Measurements from ENCODE around the gene INTS11.
A peak's percentile ranks its signal among the peaks of the same experiment; 100 is the strongest.

INTS11 gene

GRCh38 chr1:1325288-1326074, 1.0 kb upstream of the INTS11 start:
- TF ChIP-seq CTCF (conservative IDR thresholded peaks at IDR 0.05; ENCODE audit: low read depth, low read length), result no peak
- peak overlapping the region; percentile 75 for H3K4me3 ChIP-seq (ENCODE audit: low read length)
- no peak for DNase-seq (ENCODE audit: low read depth)

- H3K4me3 ChIP-seq (ENCODE audit: low read length), result peak overlapping the region; percentile 65
- TF ChIP-seq CTCF (conservative IDR thresholded peaks at IDR 0.05; ENCODE audit: low read depth, low read length), result no peak
- DNase-seq (ENCODE audit: low read depth), result no peak
Observed at GRCh38 chr1:1324084-1324523, 356 bp downstream of the INTS11 start.

- TF ChIP-seq CTCF (conservative IDR thresholded peaks at IDR 0.05; ENCODE audit: low read depth, low read length), result no peak
- DNase-seq (ENCODE audit: low read depth), result no peak
- no peak overlapping the region for H3K4me3 ChIP-seq (ENCODE audit: low read length)
Observed at GRCh38 chr1:1322952-1323351, 1.5 kb downstream of the INTS11 start.

GRCh38 chr1:1322418-1322817, 2.0 kb downstream of the INTS11 start:
- no peak for TF ChIP-seq CTCF (conservative IDR thresholded peaks at IDR 0.05; ENCODE audit: low read depth, low read length)

GRCh38 chr1:1321477-1321876, 3.0 kb downstream of the INTS11 start:
- no peak overlapping the region for H3K4me3 ChIP-seq (ENCODE audit: low read length)
- no peak for DNase-seq (ENCODE audit: low read depth)
- no peak for TF ChIP-seq CTCF (conservative IDR thresholded peaks at IDR 0.05; ENCODE audit: low read depth, low read length)

More at GRCh38 chr1:1322418-1322817, 2.0 kb downstream of the INTS11 start:
- DNase-seq (ENCODE audit: low read depth), result no peak
- no peak overlapping the region for H3K4me3 ChIP-seq (ENCODE audit: low read length)

GRCh38 chr1:1320666-1321448, 3.6 kb downstream of the INTS11 start:
- DNase-seq (ENCODE audit: low read depth), result no peak
- no peak overlapping the region for H3K4me3 ChIP-seq (ENCODE audit: low read length)
- TF ChIP-seq CTCF (conservative IDR thresholded peaks at IDR 0.05; ENCODE audit: low read depth, low read length), result no peak

GRCh38 chr1:1319646-1319941, 4.9 kb downstream of the INTS11 start:
- no peak for TF ChIP-seq CTCF (conservative IDR thresholded peaks at IDR 0.05; ENCODE audit: low read depth, low read length)
- no peak for DNase-seq (ENCODE audit: low read depth)
- H3K4me3 ChIP-seq (ENCODE audit: low read length), result no peak overlapping the region

All from retinal pigment epithelial cell (primary cell).